HepG2 (cell line): ENCODE data around the gene STAP1. TPM values are rescaled to one million over a fixed set of nuclear protein-coding genes. Genes with fewer than 3 reads are reported as not detected.

Source experiments
- ATAC-seq: fragments of 200-7000 bp; cut with Tn5 transposase; 3 replicates; pipeline ENCODE4 v1.9.1; 2020; ENCODE audit warnings: mild to moderate bottlenecking, moderate library complexity
- BruUV-seq: library from RNA; stranded (reverse); fragments of 400-500 nt; replicated peaks from 2 replicates; lab custom pipeline; 2021; lab: Mats Ljungman, UMichigan
- CTCF ChIA-PET: fragments of 300-600 bp; formaldehyde crosslinking; extraction: SDS; loops from one replicate; lab custom pipeline; 2021; ENCODE audit warnings: low total read pairs, inconsistent platforms, low intra/inter-chr PET ratio; lab: Yijun Ruan, JAX
- POLR2A ChIA-PET: fragments of 350-600 bp; sonication (Branson Sonifier 250); formaldehyde crosslinking; loops from one replicate; lab custom pipeline; 2020; ENCODE audit warnings: antibody characterized with exemption, inconsistent platforms; lab: Yijun Ruan, JAX
- DNase-seq: peaks from one replicate; pipeline ENCODE4 v3.0.0-alpha.2; 2015; ENCODE audit warnings: low spot score
- FAIRE-seq: peaks from 3 replicates; lab custom pipeline; 2011; peaks lifted over from hg19 to GRCh38; lab: Jason Lieb, UNC
- H2AFZ ChIP-seq: one replicate; pipeline ENCODE4 v1.6.1; 2011; ENCODE audit warnings: low read length, inconsistent platforms
- H3K27ac ChIP-seq: fragments of 300-600 bp; 3 replicates; pipeline ENCODE4 v1.8.0; 2011; ENCODE audit warnings: mixed run types, mild to moderate bottlenecking, mixed read lengths, low read length, inconsistent platforms; ENCODE audit not compliant: insufficient read depth; ENCODE audit errors: extremely low read length
- H3K27me3 ChIP-seq, 2 experiments: fragments of 200-600 bp in 1 of 2; 2 replicates in 1 of 2; 3 replicates in 1 of 2; pipeline versions ENCODE4 v1.6.0 to v1.8.0; 2011; ENCODE audit warnings: low read length in 2 of 2, mild to moderate bottlenecking in 2 of 2, moderate library complexity in 2 of 2, inconsistent platforms in 1 of 2; ENCODE audit not compliant: insufficient read depth in 2 of 2, control insufficient read depth in 1 of 2
- H3K36me3 ChIP-seq, 2 experiments: fragments of 200-600 bp in 1 of 2; replicated peaks in 1 of 2; 2 replicates in 1 of 2; 3 replicates in 1 of 2; pipeline versions ENCODE4 v1.5.1 to v1.8.0; 2011; ENCODE audit warnings: low read length in 2 of 2, inconsistent platforms in 1 of 2; ENCODE audit not compliant: insufficient read depth in 2 of 2, control insufficient read depth in 1 of 2
- H3K4me1 ChIP-seq: 2 replicates; pipeline ENCODE4 v1.5.1; 2012; ENCODE audit warnings: low read length, inconsistent platforms; ENCODE audit not compliant: insufficient read depth
- H3K4me2 ChIP-seq: 2 replicates; pipeline ENCODE4 v1.6.0; 2011; ENCODE audit warnings: low read depth, low read length, inconsistent platforms
- H3K4me3 ChIP-seq, 3 experiments: fragments of 200-600 bp in 1 of 3; sonication (generic), shearing (Covaris generic) in 1 of 3; replicated peaks in 1 of 3; 2 replicates each; pipeline ENCODE4 v1.5.1; 2011 to 2016; ENCODE audit warnings: low read length in 3 of 3, inconsistent platforms in 2 of 3, low read depth in 2 of 3, mild to moderate bottlenecking in 2 of 3, control low read depth in 1 of 3, mixed read lengths in 1 of 3; ENCODE audit not compliant: insufficient read depth in 1 of 3
- H3K79me2 ChIP-seq: one replicate; pipeline ENCODE4 v1.6.1; 2011; ENCODE audit warnings: low read length, inconsistent platforms; ENCODE audit not compliant: insufficient read depth
- H3K9ac ChIP-seq: 2 replicates; pipeline ENCODE4 v1.6.0; 2011; ENCODE audit warnings: mild to moderate bottlenecking, low read depth, low read length, inconsistent platforms; ENCODE audit not compliant: insufficient read depth
- H3K9me3 ChIP-seq: 2 replicates; pipeline ENCODE4 v1.5.1; 2012; ENCODE audit warnings: mild to moderate bottlenecking, low read length
- H4K20me1 ChIP-seq: 2 replicates; pipeline ENCODE4 v1.6.0; 2011; ENCODE audit warnings: inconsistent platforms, mild to moderate bottlenecking, low read length, moderate library complexity; ENCODE audit not compliant: insufficient read depth
- ADNP ChIP-seq: sonication (generic); formaldehyde crosslinking; IDR thresholded peaks from 2 replicates; pipeline ENCODE4 v1.4.0; 2020; ENCODE audit warnings: missing genetic modification reagents
- ATAD3A ChIP-seq: sonication (generic); formaldehyde crosslinking; IDR thresholded peaks from 2 replicates; pipeline ENCODE4 v1.4.0; 2020; ENCODE audit warnings: missing genetic modification reagents
- CEBPB ChIP-seq: IDR thresholded peaks from 2 replicates; pipeline ENCODE4 v1.6.1; 2011; ENCODE audit warnings: low read depth, low read length, improper control_type of control experiment, borderline replicate concordance
- DMAP1 ChIP-seq: IDR thresholded peaks from 2 replicates; pipeline ENCODE4 v1.6.1; 2016
- EHMT2 ChIP-seq: fragments of 200-600 bp; sonication (generic); IDR thresholded peaks from 2 replicates; pipeline ENCODE4 v1.7.0; 2017; ENCODE audit warnings: antibody characterized with exemption, low read depth, low read length, borderline replicate concordance
- KAT7 ChIP-seq: IDR thresholded peaks from 2 replicates; pipeline ENCODE4 v1.6.1; 2018; ENCODE audit warnings: borderline replicate concordance, missing compliant biosample characterization
- KLF12 ChIP-seq: sonication (generic); formaldehyde crosslinking; IDR thresholded peaks from 2 replicates; pipeline ENCODE4 v1.4.0; 2020; ENCODE audit warnings: missing genetic modification reagents, borderline replicate concordance
- KLF6 ChIP-seq: IDR thresholded peaks from 2 replicates; pipeline ENCODE4 v1.8.0; 2016; ENCODE audit warnings: missing biosample characterization, missing genetic modification reagents
- NFYC ChIP-seq: IDR thresholded peaks from 2 replicates; pipeline ENCODE4 v1.6.1; 2016; ENCODE audit warnings: missing genetic modification reagents, missing compliant biosample characterization
- NR1H2 ChIP-seq: sonication (generic); formaldehyde crosslinking; IDR thresholded peaks from 2 replicates; pipeline ENCODE4 v1.8.1; 2022; ENCODE audit warnings: low read depth, missing genetic modification reagents, borderline replicate concordance
- NR2C2 ChIP-seq: sonication (generic); formaldehyde crosslinking; IDR thresholded peaks from 2 replicates; pipeline ENCODE4 v1.4.0; 2020; ENCODE audit warnings: missing genetic modification reagents, mild to moderate bottlenecking, moderate library complexity, borderline replicate concordance
- RXRB ChIP-seq: IDR thresholded peaks from 2 replicates; pipeline ENCODE4 v1.6.1; 2016; ENCODE audit warnings: borderline replicate concordance, missing genetic modification reagents, missing compliant biosample characterization
- SNAPC2 ChIP-seq: sonication (generic); formaldehyde crosslinking; IDR thresholded peaks from 2 replicates; pipeline ENCODE4 v1.8.1; 2022; ENCODE audit warnings: mild to moderate bottlenecking, missing genetic modification reagents
- ZKSCAN8 ChIP-seq: IDR thresholded peaks from 2 replicates; pipeline ENCODE4 v1.6.1; 2016; ENCODE audit warnings: borderline replicate concordance, missing genetic modification reagents, missing compliant biosample characterization
- ZNF280D ChIP-seq: sonication (generic); formaldehyde crosslinking; IDR thresholded peaks from 2 replicates; pipeline ENCODE4 v1.5.1; 2020; ENCODE audit warnings: mild to moderate bottlenecking, missing genetic modification reagents
- ZNF296 ChIP-seq: sonication (generic); formaldehyde crosslinking; conservative IDR thresholded peaks from 2 replicates; pipeline ENCODE4 v1.5.0; 2020; ENCODE audit warnings: mild to moderate bottlenecking, missing genetic modification reagents
- ZNF557 ChIP-seq: sonication (generic); formaldehyde crosslinking; IDR thresholded peaks from 2 replicates; pipeline ENCODE4 v1.4.0; 2020; ENCODE audit warnings: missing genetic modification reagents
- ZNF678 ChIP-seq: sonication (generic); formaldehyde crosslinking; IDR thresholded peaks from 2 replicates; pipeline ENCODE4 v1.4.0; 2020; ENCODE audit warnings: mild to moderate bottlenecking, missing genetic modification reagents
- WGBS: methylation state at CpG from one replicate; pipeline ENCODE4 v1.1.6; 2017; ENCODE audit warnings: low lambda C conversion rate; 5-methylcytosine and 5-hydroxymethylcytosine counted together
- in situ Hi-C: cut with HindIII; loops from 2 replicates; pipeline ENCODE4 v1.10.0; 2017; ENCODE audit warnings: low pct_unique_long_range_greater_than_20kb; ENCODE audit not compliant: extremely low pct_ligation_motif_present
- intact Hi-C: fragments of 100-400 bp; cut with micrococcal nuclease; formaldehyde crosslinking; loops from one replicate; pipeline ENCODE4 v1.10.0; 2022; ENCODE audit not compliant: unreplicated experiment
- polyA plus RNA-seq, 8 experiments: library from polyadenylated mRNA; depleted of rRNA in 3 of 8; stranded (reverse) in 7 of 8; unstranded in 1 of 8; fragments of >200 nt; fragmentation: Illumina TruSeq in 4 of 8; extraction: Trizol in 4 of 8; gene quantifications; 2 replicates each; pipeline versions ENCODE4 v1.2.1 to v1.2.3, GENCODE V29; 2011 to 2016; ENCODE audit warnings: low read depth in 4 of 8, missing spikeins in 1 of 8, mixed read lengths in 1 of 8; ENCODE audit not compliant: insufficient read depth in 1 of 8
- total RNA-seq, 5 experiments: library from RNA; depleted of rRNA; stranded (reverse); fragments of >200 nt; fragmentation: Illumina TruSeq; extraction: Trizol; gene quantifications; 2 replicates each; pipeline ENCODE4 v1.2.3, GENCODE V29; 2016; ENCODE audit warnings: low read depth in 1 of 5

The STAP1 gene
- total and polyA plus RNA-seq, 2 of the 13 experiments (the other 11 are each of a cell fraction or from before 2014, with no cell fraction given): not detected

GRCh38 chr4:67542076-67542475 is 16.5 kb upstream of the STAP1 start:
- WGBS: 81% methylated on average over 1 of the region's 1 CpG
- CTCF ChIA-PET: no interaction called here
- no peak for DNase-seq
- Histone ChIP-seq H3K27me3 (no peaks in the 10 kb centered on the region), H3K27ac (no peak overlapping the region)
- no peak for TF ChIP-seq EHMT2
- no peak for TF ChIP-seq ZNF296 (CRISPR knock-in tag)
- TF ChIP-seq SNAPC2: no peak
- no peak for TF ChIP-seq ATAD3A (CRISPR knock-in tag)
- no peak for TF ChIP-seq NR2C2 (CRISPR knock-in tag)
- TF ChIP-seq NR1H2 (CRISPR knock-in tag): no peak
- no peak for TF ChIP-seq KLF6 (CRISPR knock-in tag)
- no peak for TF ChIP-seq CEBPB
- no peak for TF ChIP-seq ZNF557 (CRISPR knock-in tag)
- TF ChIP-seq NFYC (CRISPR knock-in tag): no peak
- TF ChIP-seq ZNF280D (CRISPR knock-in tag): no peak
- TF ChIP-seq ZKSCAN8 (CRISPR knock-in tag): no peak
- TF ChIP-seq KLF12: no peak
- TF ChIP-seq KAT7 (CRISPR knock-in tag): no peak
- no peak for TF ChIP-seq ZNF678 (CRISPR knock-in tag)
- no peak for TF ChIP-seq RXRB (CRISPR knock-in tag)
- TF ChIP-seq ADNP (CRISPR knock-in tag): no peak
- TF ChIP-seq DMAP1: no peak
- TF ChIP-seq, all 625 proteins: peak for 0
- POLR2A ChIA-PET: no interaction called here
- Histone ChIP-seq H3K4me1 (peaks cover 35% of the 10 kb centered on the region), H3K9ac (no peak overlapping the region), H3K79me2 (peaks cover 34% of the 10 kb centered on the region), H2AFZ (no peak overlapping the region), H4K20me1 (no peaks in the 10 kb centered on the region), H3K9me3 (no peaks in the 10 kb centered on the region), H3K36me3 (peaks cover 1 to 27% of the 10 kb centered on the region in 2 experiments; a peak in 3 of 5 replicates), H3K4me2 (no peak overlapping the region), H3K4me3 (no peak overlapping the region)
- in situ Hi-C loops: loop anchor here (25.0 kb wide), 1 partner anchor 620 kb away; no protein-coding TSS in a partner anchor
- BruUV-seq: no TSS peak
- no peak for FAIRE-seq
- ATAC-seq: no peak
- intact Hi-C loops: no loop called here
